Spinal cord (tissue), 10 donors: ENCODE data around the gene LRRIQ3. TPM values are rescaled to one million over a fixed set of nuclear protein-coding genes. Genes with fewer than 3 reads are reported as not detected.
A peak's percentile ranks its signal among the peaks of the same experiment; 100 is the strongest.
"Not testable (repeated sequence)": the region's sequence is repeated elsewhere in the genome, so short reads cannot be mapped to it uniquely, and the experiment has no call there.

Experiments
- DNase-seq, 6 donors: peaks; one replicate each; pipeline versions ENCODE4 v3.0.0 to v3.0.0-alpha.2; 2013 to 2015; ENCODE audit warnings: low spot score in 6 of 6, low read depth in 4 of 6
- H3K27ac ChIP-seq: one replicate; pipeline ENCODE4 v1.5.1; 2013; ENCODE audit warnings: low read depth, low read length, control low read depth
- H3K27me3 ChIP-seq: one replicate; pipeline ENCODE4 v1.6.1; 2013; ENCODE audit warnings: low read length; ENCODE audit not compliant: control insufficient read depth, insufficient read depth
- H3K36me3 ChIP-seq: one replicate; pipeline ENCODE4 v1.6.1; 2013; ENCODE audit warnings: low read length; ENCODE audit not compliant: control insufficient read depth, insufficient read depth
- H3K4me1 ChIP-seq: one replicate; pipeline ENCODE4 v1.6.1; 2013; ENCODE audit warnings: low read length; ENCODE audit not compliant: control insufficient read depth, insufficient read depth
- H3K4me3 ChIP-seq: one replicate; pipeline ENCODE4 v1.5.1; 2013; ENCODE audit warnings: low read depth, low read length, control low read depth
- H3K9me3 ChIP-seq: one replicate; pipeline ENCODE4 v1.6.1; 2013; ENCODE audit warnings: low read length; ENCODE audit not compliant: control insufficient read depth, insufficient read depth
- WGBS: methylation state at CpG from one replicate; pipeline ENCODE4 v1.1.5; 2013; ENCODE audit warnings: missing lambda C conversion rate; ENCODE audit not compliant: insufficient coverage; 5-methylcytosine and 5-hydroxymethylcytosine counted together
- polyA plus RNA-seq, 2 donors: library from polyadenylated mRNA; unstranded; fragments of 120-200 nt; gene quantifications; one replicate each; pipeline ENCODE4 v1.2.1, GENCODE V29; 2013; ENCODE audit not compliant: insufficient read length in 2 of 2
- total RNA-seq, 2 donors: library from RNA; depleted of rRNA in 1 of 2; stranded (reverse); fragments of 120-200 nt in 1 of 2; fragments of >200 nt in 1 of 2; gene quantifications; one replicate each; pipeline versions ENCODE4 v1.2.3 to v1.2.4, GENCODE V29; 2013 to 2014
- donor health status: healthy.

Gene LRRIQ3
- total and polyA plus RNA-seq, 4 donors: 1.2 to 1.9 (median 1.5) TPM

DNA sequence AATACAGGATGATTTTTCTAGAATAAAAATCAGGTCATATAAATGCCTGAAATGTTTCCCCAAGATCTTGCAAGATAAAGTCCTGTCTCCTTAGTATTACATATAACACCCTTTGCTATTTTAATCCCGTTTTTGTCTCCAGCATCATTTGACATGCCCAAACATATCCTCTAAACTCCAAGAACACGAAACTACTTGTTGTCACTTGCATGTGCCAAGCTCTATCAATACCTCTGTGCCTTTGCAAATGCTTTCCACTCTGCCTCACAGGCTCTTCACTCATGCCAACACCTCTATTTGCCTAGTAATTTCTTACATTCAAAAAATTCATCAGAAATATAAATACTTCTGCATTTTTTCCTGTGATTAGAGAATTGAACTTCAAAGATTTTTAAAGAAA lies 37.9 kb downstream of the LRRIQ3 start:
- DNase-seq: peak in 1 of 6 donors; percentile 9
- H3K9me3 ChIP-seq: no peaks in the 10 kb centered on the region
- 94% methylated on average over 2 of the region's 2 CpGs for WGBS

DNA sequence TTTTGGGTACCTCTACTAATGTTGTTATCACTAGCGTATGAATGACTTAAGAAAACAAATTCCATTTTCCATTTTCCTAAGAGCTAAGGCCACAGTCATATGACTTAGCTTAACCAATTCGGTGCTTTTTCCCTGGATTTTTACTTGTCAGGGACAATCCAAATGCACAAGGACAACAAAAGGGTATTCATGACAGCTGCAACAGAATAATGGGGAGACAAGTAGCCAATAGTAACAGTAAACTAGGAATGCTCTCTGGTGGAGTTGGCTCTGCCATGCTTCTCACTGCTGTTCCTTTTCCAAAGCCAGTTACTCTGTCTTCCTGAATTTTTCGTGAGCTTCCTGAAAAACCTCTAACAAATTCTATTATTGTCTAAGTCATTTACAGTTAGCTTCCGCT lies 52.9 kb downstream of the LRRIQ3 start:
- H3K36me3 ChIP-seq: no peaks in the 10 kb centered on the region
- no peaks in the 10 kb centered on the region for H3K4me1 ChIP-seq
- H3K4me3 ChIP-seq: no peak overlapping the region
- WGBS: 29% methylated on average over 1 of the region's 4 CpGs
- no peaks in the 10 kb centered on the region for H3K27me3 ChIP-seq
- DNase-seq: peak in 2 of 6 donors; percentile 1
- no peak overlapping the region for H3K27ac ChIP-seq
- H3K9me3 ChIP-seq: peaks cover 4% of the 10 kb centered on the region

More for the DNA sequence above, 37.9 kb downstream of the LRRIQ3 start:
- H3K27me3 ChIP-seq: no peaks in the 10 kb centered on the region
- no peaks in the 10 kb centered on the region for H3K36me3 ChIP-seq
- no peak overlapping the region for H3K27ac ChIP-seq
- no peaks in the 10 kb centered on the region for H3K4me1 ChIP-seq
- H3K4me3 ChIP-seq: no peak overlapping the region

DNA sequence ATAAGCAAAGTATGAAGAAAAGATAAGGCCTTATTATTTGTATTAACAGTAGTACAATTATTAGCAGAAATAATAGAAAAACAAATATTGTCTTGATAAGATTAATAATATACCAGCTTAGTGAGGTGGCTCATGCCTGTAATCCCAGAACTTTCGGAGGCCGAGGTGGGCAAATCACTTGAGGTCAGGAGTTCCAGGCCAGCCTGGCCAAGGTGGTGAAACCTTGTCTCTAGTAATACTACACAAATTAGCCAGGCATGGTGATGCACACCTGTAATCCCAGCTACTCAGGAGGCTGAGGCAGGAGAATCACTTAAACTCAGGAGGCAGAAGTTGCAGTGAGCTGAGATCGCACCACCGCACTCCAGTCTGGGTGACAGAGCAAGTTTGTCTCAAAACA lies 80.6 kb downstream of the LRRIQ3 start:
- not testable (repeated sequence) for H3K9me3 ChIP-seq, H3K27me3 ChIP-seq, H3K36me3 ChIP-seq, H3K27ac ChIP-seq, H3K4me3 ChIP-seq, DNase-seq, H3K4me1 ChIP-seq
- 93% methylated on average over 2 of the region's 4 CpGs for WGBS

GRCh38 chr1:74113333-74113732 lies 84.6 kb downstream of the LRRIQ3 start:
- no peak for DNase-seq
- no peaks in the 10 kb centered on the region for H3K27me3 ChIP-seq
- H3K36me3 ChIP-seq: no peaks in the 10 kb centered on the region
- H3K4me3 ChIP-seq: no peak overlapping the region
- H3K9me3 ChIP-seq: no peaks in the 10 kb centered on the region
- no CpG with 5 or more reads among the region's 3 CpGs for WGBS
- no peaks in the 10 kb centered on the region for H3K4me1 ChIP-seq
- no peak overlapping the region for H3K27ac ChIP-seq

DNA sequence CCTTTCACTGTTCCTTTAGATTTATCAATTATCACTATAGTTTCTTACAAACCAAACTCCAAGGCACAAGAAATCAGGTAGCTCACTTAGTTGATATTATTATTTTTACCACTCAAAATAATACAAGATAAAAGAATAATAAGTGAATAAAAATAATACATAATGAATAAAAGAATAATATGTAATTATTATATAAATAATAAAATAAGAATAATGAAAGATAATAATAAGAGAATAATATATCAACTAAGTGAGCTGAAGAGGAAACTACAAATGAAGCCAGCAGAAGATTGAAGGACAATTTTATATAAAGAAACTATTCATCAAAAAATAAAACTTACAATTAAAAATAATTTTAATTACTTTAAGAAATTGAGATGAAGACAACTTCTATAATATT lies 90.6 kb downstream of the LRRIQ3 start:
- no peak for DNase-seq
- Histone ChIP-seq H3K4me1 (no peaks in the 10 kb centered on the region), H3K9me3 (no peaks in the 10 kb centered on the region)

DNA sequence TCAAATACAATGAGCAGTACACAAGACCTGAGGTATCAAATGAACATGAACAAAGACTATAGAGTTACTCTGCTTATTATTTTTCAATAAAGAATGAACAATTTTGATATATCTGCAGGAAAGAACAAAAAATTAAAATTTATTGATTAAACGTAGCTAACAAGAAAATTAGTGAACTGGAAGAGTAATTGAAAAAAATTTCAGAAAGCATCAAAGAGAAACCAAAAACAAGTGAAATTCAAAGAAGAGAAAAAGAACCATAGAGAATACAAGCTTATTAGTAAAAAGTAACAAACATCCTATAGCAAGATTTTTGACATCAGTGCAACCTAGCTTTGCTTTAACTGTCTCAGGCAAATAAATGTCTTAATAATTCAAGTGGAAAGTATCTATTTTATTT lies 106.6 kb downstream of the LRRIQ3 start:
- Histone ChIP-seq H3K9me3 (peaks cover 4% of the 10 kb centered on the region), H3K4me3 (no peak overlapping the region), H3K4me1 (no peaks in the 10 kb centered on the region), H3K36me3 (no peaks in the 10 kb centered on the region), H3K27ac (no peak overlapping the region), H3K27me3 (no peaks in the 10 kb centered on the region)
- no peak for DNase-seq
- no CpG with 5 or more reads among the region's 1 CpG for WGBS

More for the DNA sequence above, 90.6 kb downstream of the LRRIQ3 start:
- H3K4me3 ChIP-seq: no peak overlapping the region
- no peaks in the 10 kb centered on the region for H3K36me3 ChIP-seq
- H3K27me3 ChIP-seq: no peaks in the 10 kb centered on the region
- H3K27ac ChIP-seq: no peak overlapping the region

- WGBS: no CpG with 5 or more reads among the region's 1 CpG
- Histone ChIP-seq H3K36me3 (no peaks in the 10 kb centered on the region), H3K27ac (no peak overlapping the region), H3K4me1 (no peaks in the 10 kb centered on the region), H3K4me3 (no peak overlapping the region), H3K27me3 (no peaks in the 10 kb centered on the region), H3K9me3 (no peaks in the 10 kb centered on the region)
- no peak for DNase-seq
Measured at GRCh38 chr1:74083128-74083527, 114.8 kb downstream of the LRRIQ3 start.

- Histone ChIP-seq H3K4me3 (no peak overlapping the region), H3K9me3 (peaks cover 1% of the 10 kb centered on the region), H3K27ac (no peak overlapping the region), H3K4me1 (no peaks in the 10 kb centered on the region), H3K27me3 (no peaks in the 10 kb centered on the region), H3K36me3 (no peaks in the 10 kb centered on the region)
- DNase-seq: no peak
Measured at GRCh38 chr1:74065081-74065480, 132.9 kb downstream of the LRRIQ3 start.

GRCh38 chr1:74057719-74058118 lies 140.3 kb downstream of the LRRIQ3 start:
- no peak for DNase-seq
- Histone ChIP-seq H3K9me3 (peaks cover 1% of the 10 kb centered on the region), H3K4me3 (no peak overlapping the region)

DNA sequence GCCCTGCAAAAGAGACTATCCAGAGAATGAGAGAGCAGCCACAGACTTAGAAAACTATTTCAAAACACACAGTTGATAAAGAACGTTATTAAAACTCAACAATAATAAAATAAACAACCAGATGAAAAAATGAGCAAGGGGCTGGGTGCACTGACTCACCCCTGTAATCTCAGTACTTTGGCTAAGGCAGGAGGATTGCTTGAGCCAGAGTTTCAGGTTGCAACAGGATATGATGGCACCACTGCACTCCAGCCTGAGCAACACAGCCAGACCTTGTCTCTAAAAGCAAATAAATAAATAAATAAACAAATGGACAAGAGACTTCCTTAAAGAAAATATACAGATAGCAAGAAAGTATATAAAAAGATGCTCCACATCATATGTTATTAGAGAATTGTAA lies 144.6 kb downstream of the LRRIQ3 start:
- no peaks in the 10 kb centered on the region for H3K4me1 ChIP-seq
- no CpG with 5 or more reads among the region's 1 CpG for WGBS
- no peak overlapping the region for H3K4me3 ChIP-seq
- H3K36me3 ChIP-seq: no peaks in the 10 kb centered on the region
- H3K9me3 ChIP-seq: no peaks in the 10 kb centered on the region
- DNase-seq: no peak
- no peak overlapping the region for H3K27ac ChIP-seq
- H3K27me3 ChIP-seq: no peaks in the 10 kb centered on the region

More at GRCh38 chr1:74057719-74058118, 140.3 kb downstream of the LRRIQ3 start:
- H3K36me3 ChIP-seq: no peaks in the 10 kb centered on the region
- H3K27me3 ChIP-seq: no peaks in the 10 kb centered on the region
- H3K4me1 ChIP-seq: no peaks in the 10 kb centered on the region
- H3K27ac ChIP-seq: no peak overlapping the region
